K562 (cell line): ENCODE measurements around the gene GLIPR1L2. TPM values are rescaled to one million over a fixed set of nuclear protein-coding genes. Genes with fewer than 3 reads are reported as not detected.

Experiments
- ATAC-seq: fragments of 200-7000 bp; cut with Tn5 transposase; 3 replicates; pipeline ENCODE4 v1.9.1; 2020; ENCODE audit warnings: moderate library complexity
- BruUV-seq: library from RNA; stranded (reverse); fragments of 400-500 nt; replicated peaks from 2 replicates; lab custom pipeline; 2021; lab: Mats Ljungman, UMichigan
- CTCF ChIA-PET: fragments of 300-600 bp; formaldehyde crosslinking; extraction: SDS; loops from one replicate; lab custom pipeline; 2021; ENCODE audit warnings: low intra/inter-chr PET ratio; lab: Yijun Ruan, JAX
- POLR2A ChIA-PET: fragments of 300-600, 350-650 bp; sonication (Branson Sonifier 250); formaldehyde crosslinking; extraction: SDS; loops from one replicate; lab custom pipeline; 2021; ENCODE audit warnings: antibody characterized with exemption, inconsistent platforms; lab: Yijun Ruan, JAX
- DNase-seq, 4 experiments: peaks; one replicate each; pipeline versions ENCODE4 v3.0.0 to v3.0.0-alpha.2; 2011 to 2018; ENCODE audit warnings: low spot score in 3 of 4, mixed read lengths in 3 of 4; ENCODE audit errors: extremely low read depth in 1 of 4
- FAIRE-seq: peaks from 2 replicates; lab custom pipeline; 2011; peaks lifted over from hg19 to GRCh38; lab: Jason Lieb, UNC
- H2AFZ ChIP-seq: 2 replicates; pipeline ENCODE4 v1.6.0; 2011; ENCODE audit warnings: low read depth, low read length, control low read depth, inconsistent platforms
- H3K27ac ChIP-seq: fragments of 200-600 bp; 3 replicates; pipeline ENCODE4 v1.8.0; 2011; ENCODE audit warnings: low read depth, mild to moderate bottlenecking, control low read depth, inconsistent platforms, low read length, moderate library complexity, mixed read lengths; ENCODE audit errors: extremely low read depth
- H3K27me3 ChIP-seq, 2 experiments: fragments of 300-600 bp in 1 of 2; 2 replicates in 1 of 2; 3 replicates in 1 of 2; pipeline versions ENCODE4 v1.6.0 to v1.8.0; 2011; ENCODE audit warnings: inconsistent platforms in 2 of 2, low read length in 2 of 2, mild to moderate bottlenecking in 1 of 2, mixed read lengths in 1 of 2, moderate library complexity in 1 of 2; ENCODE audit not compliant: control insufficient read depth in 2 of 2, insufficient read depth in 2 of 2
- H3K36me3 ChIP-seq: fragments of 300-600 bp; 3 replicates; pipeline ENCODE4 v1.8.0; 2011; ENCODE audit warnings: mild to moderate bottlenecking, low read length, inconsistent platforms; ENCODE audit not compliant: control insufficient read depth, insufficient read depth
- H3K4me1 ChIP-seq, 2 experiments: fragments of 200-600 bp in 1 of 2; replicated peaks in 1 of 2; 2 replicates in 1 of 2; 3 replicates in 1 of 2; pipeline versions ENCODE4 v1.5.1 to v1.8.0; 2011; ENCODE audit warnings: inconsistent platforms in 2 of 2, low read length in 2 of 2, mild to moderate bottlenecking in 1 of 2, mixed read lengths in 1 of 2, moderate library complexity in 1 of 2; ENCODE audit not compliant: control insufficient read depth in 2 of 2, insufficient read depth in 2 of 2
- H3K4me2 ChIP-seq: 2 replicates; pipeline ENCODE4 v1.6.1; 2011; ENCODE audit warnings: low read length, control low read depth, inconsistent platforms, mixed read lengths; ENCODE audit not compliant: insufficient read depth
- H3K4me3 ChIP-seq: fragments of 200-600 bp; sonication (generic), shearing (Covaris generic); 2 replicates; pipeline ENCODE4 v1.5.1; 2016; ENCODE audit warnings: control low read depth, inconsistent platforms
- H3K79me2 ChIP-seq: fragments of 200-600 bp; 3 replicates; pipeline ENCODE4 v1.8.0; 2011; ENCODE audit warnings: low read length, inconsistent platforms; ENCODE audit not compliant: control insufficient read depth, insufficient read depth
- H3K9ac ChIP-seq, 2 experiments: 2 replicates each; pipeline versions ENCODE4 v1.6.0 to v1.6.1; 2011; ENCODE audit warnings: low read depth in 2 of 2, low read length in 2 of 2, control low read depth in 1 of 2, inconsistent platforms in 1 of 2, mild to moderate bottlenecking in 1 of 2, mixed read lengths in 1 of 2; ENCODE audit not compliant: insufficient read depth in 1 of 2
- H3K9me1 ChIP-seq: one replicate; pipeline ENCODE4 v1.6.0; 2011; ENCODE audit warnings: inconsistent platforms, mild to moderate bottlenecking, low read length, moderate library complexity; ENCODE audit not compliant: control insufficient read depth, insufficient read depth
- H3K9me3 ChIP-seq: replicated peaks from 2 replicates; pipeline ENCODE4 v1.5.1; 2011; ENCODE audit warnings: low read depth, low read length, inconsistent platforms; ENCODE audit not compliant: control insufficient read depth, insufficient read depth
- H4K20me1 ChIP-seq: replicated peaks from 2 replicates; pipeline ENCODE4 v1.6.1; 2011; ENCODE audit warnings: low read length, inconsistent platforms, mixed read lengths; ENCODE audit not compliant: control insufficient read depth, insufficient read depth
- BACH1 ChIP-seq: fragments of 200-800 bp; sonication (Bioruptor generic); IDR thresholded peaks from 2 replicates; pipeline ENCODE4 v1.6.1; 2016; ENCODE audit warnings: missing genetic modification characterization, missing compliant biosample characterization
- CAMTA2 ChIP-seq: fragments of 250-450 bp; sonication (Bioruptor Pico); conservative IDR thresholded peaks from 2 replicates; pipeline ENCODE4 v1.5.1; 2022
- CEBPB ChIP-seq: fragments of 450-650 bp; IDR thresholded peaks from 2 replicates; pipeline ENCODE4 v1.6.1; 2016; ENCODE audit warnings: missing genetic modification characterization, missing compliant biosample characterization
- CEBPG ChIP-seq, 3 experiments: fragments of 200-800 bp in 1 of 3; sonication (Bioruptor generic) in 1 of 3; sonication (generic) in 1 of 3; formaldehyde crosslinking in 1 of 3; IDR thresholded peaks in 2 of 3; conservative IDR thresholded peaks in 1 of 3; 2 replicates each; pipeline versions ENCODE4 v1.6.1 to v1.8.0; 2016 to 2022; ENCODE audit warnings: missing compliant biosample characterization in 2 of 3, missing genetic modification characterization in 2 of 3, mild to moderate bottlenecking in 1 of 3, missing genetic modification reagents in 1 of 3
- E2F4 ChIP-seq: sonication (generic); formaldehyde crosslinking; IDR thresholded peaks from 2 replicates; pipeline ENCODE4 v1.8.0; 2022; ENCODE audit warnings: mild to moderate bottlenecking, low read depth, missing genetic modification reagents
- FOXA1 ChIP-seq: fragments of 450-650 bp; IDR thresholded peaks from 2 replicates; pipeline ENCODE4 v1.6.1; 2016; ENCODE audit warnings: mild to moderate bottlenecking, borderline replicate concordance
- FOXA3 ChIP-seq, 2 experiments: fragments of 450-650 bp in 1 of 2; sonication (generic) in 1 of 2; formaldehyde crosslinking; IDR thresholded peaks in 1 of 2; conservative IDR thresholded peaks in 1 of 2; 2 replicates each; pipeline versions ENCODE4 v1.4.0 to v1.8.0; 2020 to 2022; ENCODE audit warnings: mild to moderate bottlenecking in 2 of 2, missing genetic modification reagents in 1 of 2
- KHSRP ChIP-seq: fragments of 450-650 bp; IDR thresholded peaks from 2 replicates; pipeline ENCODE4 v1.6.1; 2017
- MTA1 ChIP-seq: fragments of 450-650 bp; IDR thresholded peaks from 2 replicates; pipeline ENCODE4 v1.6.1; 2017; ENCODE audit warnings: borderline replicate concordance
- NCOA2 ChIP-seq, 2 experiments: fragments of 450-650 bp; IDR thresholded peaks; 2 replicates each; pipeline ENCODE4 v1.6.1; 2018; ENCODE audit warnings: mild to moderate bottlenecking in 2 of 2, moderate library complexity in 1 of 2; ENCODE audit not compliant: partially characterized antibody in 2 of 2
- PTTG1 ChIP-seq: fragments of 450-650 bp; IDR thresholded peaks from 2 replicates; pipeline ENCODE4 v1.6.1; 2016; ENCODE audit warnings: low read depth, mild to moderate bottlenecking, missing genetic modification characterization, missing compliant biosample characterization
- RBM25 ChIP-seq: fragments of 200-400 bp; formaldehyde crosslinking; IDR thresholded peaks from 2 replicates; pipeline ENCODE4 v1.6.1; 2018; ENCODE audit warnings: low read length, low read depth, moderate library complexity; ENCODE audit not compliant: severe bottlenecking
- SMAD3 ChIP-seq: fragments of 450-650 bp; formaldehyde crosslinking; conservative IDR thresholded peaks from 2 replicates; pipeline ENCODE4 v1.4.0; 2020; ENCODE audit warnings: mild to moderate bottlenecking
- SMC3 ChIP-seq: conservative IDR thresholded peaks from 2 replicates; pipeline ENCODE4 v1.6.1; 2011; ENCODE audit warnings: low read depth, low read length, improper control_type of control experiment; ENCODE audit not compliant: insufficient read depth
- TARDBP ChIP-seq: fragments of 450-650 bp; IDR thresholded peaks from 2 replicates; pipeline ENCODE4 v1.6.1; 2016
- ZNF354B ChIP-seq: fragments of 250-450 bp; sonication (Bioruptor Pico); IDR thresholded peaks from 2 replicates; pipeline ENCODE4 v1.4.0; 2020
- WGBS: fragments of 100-300 bp; shearing (Covaris generic); methylation state at CpG from one replicate; pipeline ENCODE4 v1.1.6; 2016; ENCODE audit warnings: low coverage, mixed read lengths; ENCODE audit not compliant: insufficient coverage; ENCODE audit errors: missing lambda C conversion rate; 5-methylcytosine and 5-hydroxymethylcytosine counted together
- in situ Hi-C: fragments of 300-500 bp; cut with MboI; formaldehyde crosslinking; loops from 4 replicates; pipeline ENCODE4 v1.15.0; 2018; ENCODE audit warnings: inconsistent platforms, mixed read lengths
- intact Hi-C: fragments of 100-400 bp; cut with micrococcal nuclease; formaldehyde crosslinking; loops from 2 replicates; pipeline ENCODE4 v1.14.2; 2022
- polyA plus RNA-seq, 8 experiments: library from polyadenylated mRNA; depleted of rRNA in 4 of 8; stranded (reverse) in 5 of 8; unstranded in 3 of 8; fragments of >200 nt; fragmentation: Nextera tagmentation in 2 of 8; fragmentation: Illumina TruSeq in 1 of 8; extraction: Ambion mirVana in 2 of 8; extraction: Trizol in 1 of 8; gene quantifications; 2 replicates each; pipeline versions ENCODE4 v1.2.1 to v1.2.3, GENCODE V29; 2011 to 2014; ENCODE audit warnings: inconsistent platforms in 1 of 8, missing spikeins in 1 of 8
- total RNA-seq, 7 experiments: library from RNA; depleted of rRNA in 6 of 7; stranded (reverse); fragments of >200 nt in 6 of 7; fragmentation: Illumina TruSeq in 2 of 7; extraction: Trizol in 2 of 7; gene quantifications; 2 replicates each; pipeline versions ENCODE4 v1.2.1 to v1.2.3, GENCODE V29; 2011 to 2021; ENCODE audit warnings: low replicate concordance in 1 of 7

Gene GLIPR1L2
- total and polyA plus RNA-seq, 9 of the 15 experiments (the other 6 are each of a cell fraction or from before 2014, with no cell fraction given), result not detected

GRCh38 chr12:75404231-75404630 lies 13.3 kb downstream of the GLIPR1L2 start:
- WGBS, result 0% methylated on average over 1 of the region's 1 CpG
- Histone ChIP-seq H3K36me3 (no peaks in the 10 kb centered on the region), H3K27me3 (no peaks in the 10 kb centered on the region), H3K4me1 (no peaks in the 10 kb centered on the region), H3K79me2 (no peaks in the 10 kb centered on the region), H3K9me3 (no peaks in the 10 kb centered on the region), H2AFZ (no peak overlapping the region), H3K9ac (no peak overlapping the region), H4K20me1 (no peaks in the 10 kb centered on the region), H3K4me2 (no peak overlapping the region), H3K9me1 (no peaks in the 10 kb centered on the region), H3K4me3 (no peak overlapping the region), H3K27ac (no peak overlapping the region)
- FAIRE-seq (no peak), ATAC-seq (no peak), DNase-seq (no peak)
- no TSS peak for BruUV-seq
- intact Hi-C loops (no loop called here), in situ Hi-C loops (no loop called here)
- ChIA-PET POLR2A (no interaction called here), CTCF (no interaction called here)
- TF ChIP-seq CEBPG (CRISPR knock-in tag; IDR thresholded peaks at IDR 0.05) (no peak), CEBPG (tag; conservative IDR thresholded peaks at IDR 0.05 in 1 of 2, IDR thresholded peaks at IDR 0.05 in 1 of 2) (no peak), MTA1 (no peak), BACH1 (no peak), FOXA3 (CRISPR knock-in tag; conservative IDR thresholded peaks at IDR 0.05 in 1 of 2, IDR thresholded peaks at IDR 0.05 in 1 of 2) (no peak), SMAD3 (CRISPR knock-in tag) (no peak), CAMTA2 (no peak), ZNF354B (CRISPR knock-in tag) (no peak), PTTG1 (tag) (no peak), KHSRP (no peak), TARDBP (no peak), RBM25 (no peak), E2F4 (CRISPR knock-in tag) (no peak), CEBPB (tag) (no peak), FOXA1 (no peak), SMC3 (no peak), NCOA2 (IDR thresholded peaks at IDR 0.05; ENCODE audit: partially characterized antibody in 2 of 2) (no peak)
